Activated CD8-positive, alpha-beta memory T cell treated with anti-CD3 and anti-CD28 coated beads for 48 hours (primary cell): Measurements from ENCODE around the gene TK1.
"Not testable (repeated sequence)": the region's sequence is repeated elsewhere in the genome, so short reads cannot be mapped to it uniquely, and the experiment has no call there.

ENCODE experiments used
- DNase-seq, 3 experiments: peaks; one replicate each; pipeline ENCODE4 v3.0.0-alpha.2; 2020; ENCODE audit warnings: low read depth in 2 of 3, low spot score in 2 of 3

TK1 gene

GRCh38 chr17:78180083-78180482 is 6.8 kb downstream of the TK1 start:
- no peak for DNase-seq

- DNase-seq, result no peak
Measured at GRCh38 chr17:78179372-78179771, 7.5 kb downstream of the TK1 start.

GRCh38 chr17:78176548-78177025 is 10.3 kb downstream of the TK1 start:
- DNase-seq, result peak; percentile 47 to 65 (median 61)

GRCh38 chr17:78175643-78175981 is 11.2 kb downstream of the TK1 start:
- no peak for DNase-seq

- no peak for DNase-seq
Measured at GRCh38 chr17:78174870-78175642, 11.8 kb downstream of the TK1 start.

GRCh38 chr17:78174346-78174869 is 12.4 kb downstream of the TK1 start:
- DNase-seq, result no peak

- DNase-seq, result no peak
Measured at GRCh38 chr17:78173097-78173715, 13.6 kb downstream of the TK1 start.

- DNase-seq, result no peak
Measured at GRCh38 chr17:78172249-78173051, 14.4 kb downstream of the TK1 start.

- not testable (repeated sequence) for DNase-seq
Measured at GRCh38 chr17:78171591-78172248, 15.1 kb downstream of the TK1 start.

GRCh38 chr17:78170692-78171590 is 15.9 kb downstream of the TK1 start:
- DNase-seq, result no peak

- DNase-seq, result peak in 1 of 3 experiments; percentile 47
Measured at GRCh38 chr17:78168903-78169793, 17.7 kb downstream of the TK1 start.

- peak; percentile 61 to 79 (median 77) for DNase-seq
Measured at GRCh38 chr17:78168242-78168902, 18.5 kb downstream of the TK1 start, which contains the start of gene SYNGR2. SYNGR2 (plus strand) TSS chr17:78168581; CDS start chr17:78168617, 36 bp downstream.

GRCh38 chr17:78166416-78166815 is 20.4 kb downstream of the TK1 start:
- DNase-seq, result no peak

GRCh38 chr17:78164748-78165607 is 21.9 kb downstream of the TK1 start:
- DNase-seq, result no peak

GRCh38 chr17:78163881-78164747 is 22.7 kb downstream of the TK1 start:
- DNase-seq, result no peak

- DNase-seq, result no peak
Measured at GRCh38 chr17:78159575-78160158, 27.2 kb downstream of the TK1 start.
